HL-60/S4 treated with phorbol 12-myristate 13-acetate at 8.2 ng/mL for 4 days and 3 days (cell line): ENCODE data around the gene CXADR.
"Not testable (repeated sequence)": the region's sequence is repeated elsewhere in the genome, so short reads cannot be mapped to it uniquely, and the experiment has no call there.

ENCODE experiments used
- in situ Hi-C: fragments of 300-500 bp; cut with MboI; formaldehyde crosslinking; loops from 2 replicates; pipeline ENCODE4 v1.15.0; 2022; ENCODE audit warnings: low sequenced_read_pairs

The CXADR gene

GRCh38 chr21:17512253-17513213, at the start of gene CXADR:
Gene CXADR, plus strand, starts transcription at chr21:17513043. Its CDS starts 87 bp downstream, at chr21:17513130.
- in situ Hi-C loops: no loop called here

GRCh38 chr21:17466166-17466565, 46.7 kb upstream of the CXADR start:
- in situ Hi-C loops: no loop called here

DNA sequence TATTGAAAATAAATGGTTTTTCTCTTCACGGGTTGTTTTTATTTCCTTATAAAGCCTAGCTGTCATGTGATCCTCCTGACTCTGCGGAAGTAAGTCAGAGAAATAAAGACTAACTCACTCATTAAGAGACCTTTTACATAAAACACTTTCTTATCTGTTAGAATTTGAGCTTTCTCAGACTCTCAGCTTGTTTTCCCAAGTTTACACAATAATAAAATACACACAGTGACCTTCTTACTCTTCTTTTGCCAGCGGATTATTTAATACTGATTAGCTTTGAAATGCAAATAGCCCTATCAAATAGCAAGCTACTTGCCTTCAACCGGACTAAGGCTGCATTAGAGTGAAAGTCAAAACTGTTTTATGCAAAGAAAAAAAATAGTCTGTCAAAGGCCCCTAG, 45.5 kb upstream of the CXADR start:
- in situ Hi-C loops: no loop called here

DNA sequence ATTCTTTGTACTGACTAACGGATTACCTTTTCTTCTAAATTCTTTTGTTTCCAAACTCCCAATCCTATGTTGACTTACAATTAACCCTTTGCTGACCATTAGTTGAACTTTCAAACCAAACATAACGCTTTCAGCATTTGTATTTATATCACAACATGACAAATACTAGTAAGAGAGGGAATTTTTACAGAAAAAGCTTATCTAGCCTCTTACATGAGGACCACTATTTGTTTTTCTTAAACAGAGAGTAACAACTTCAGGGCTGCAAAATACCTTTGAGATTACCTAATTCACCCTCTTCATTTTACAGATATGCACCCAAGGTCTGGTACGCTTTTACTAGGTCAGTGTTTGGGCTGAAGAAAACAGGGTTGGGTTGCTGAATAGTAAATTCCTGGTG, 45.0 kb upstream of the CXADR start:
- in situ Hi-C loops: no loop called here

- in situ Hi-C loops: no loop called here
Observed at GRCh38 chr21:17468698-17469097, 44.1 kb upstream of the CXADR start.

- in situ Hi-C loops: no loop called here
Observed at GRCh38 chr21:17469727-17470126, 43.1 kb upstream of the CXADR start.

GRCh38 chr21:17472182-17472581, 40.7 kb upstream of the CXADR start:
- in situ Hi-C loops: no loop called here

DNA sequence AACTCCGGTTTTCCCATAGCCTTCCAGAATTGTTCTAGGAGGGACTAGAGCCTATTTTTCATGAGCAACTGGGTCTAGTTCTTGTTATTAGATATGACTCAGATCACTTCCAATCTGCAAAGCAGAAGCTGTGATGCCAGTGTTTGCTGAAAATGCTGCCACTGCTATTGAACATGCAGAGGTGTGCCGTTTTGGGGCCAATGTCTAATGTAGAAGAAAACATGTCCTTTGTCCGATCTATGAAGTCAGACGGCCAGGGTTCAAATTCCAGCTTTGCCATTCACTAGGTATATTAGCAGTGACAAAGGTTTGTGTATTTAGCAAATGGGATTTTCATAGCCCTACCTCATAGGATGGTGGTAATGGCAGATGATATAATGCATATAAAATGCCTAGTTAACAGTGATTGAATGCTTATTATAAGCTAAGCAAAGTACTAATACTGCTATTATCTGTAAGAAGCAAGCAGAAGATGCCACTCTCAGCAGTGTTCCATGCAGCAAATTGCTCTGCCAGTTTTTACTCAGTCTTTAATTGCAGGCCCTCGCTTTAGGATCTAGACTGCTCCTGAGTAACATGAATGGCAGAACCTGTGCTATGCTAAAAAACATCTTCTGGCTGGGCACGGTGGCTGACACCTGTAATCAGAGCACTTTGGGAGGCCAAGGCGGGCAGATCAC, 40.1 kb upstream of the CXADR start:
- in situ Hi-C loops: no loop called here

DNA sequence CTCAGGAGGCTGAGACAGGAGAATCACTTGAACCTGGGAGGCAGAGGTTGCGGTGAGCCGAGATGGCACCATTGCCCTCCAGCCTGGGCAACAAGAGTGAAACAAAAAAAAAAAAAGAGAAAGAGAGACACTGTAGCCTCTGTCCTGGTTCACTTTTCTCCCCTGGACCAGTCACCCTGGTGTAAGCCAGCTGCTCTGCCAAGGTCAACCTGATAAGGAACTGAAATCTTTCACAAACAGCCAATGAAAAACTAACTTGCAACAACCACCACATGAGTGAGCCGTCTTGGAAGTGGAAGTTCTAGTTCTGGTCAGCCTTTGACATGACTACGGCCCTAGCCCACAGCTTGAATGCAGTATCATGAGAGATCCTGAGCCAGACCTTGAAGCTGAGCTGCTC, 36.8 kb upstream of the CXADR start:
- in situ Hi-C loops: no loop called here

DNA sequence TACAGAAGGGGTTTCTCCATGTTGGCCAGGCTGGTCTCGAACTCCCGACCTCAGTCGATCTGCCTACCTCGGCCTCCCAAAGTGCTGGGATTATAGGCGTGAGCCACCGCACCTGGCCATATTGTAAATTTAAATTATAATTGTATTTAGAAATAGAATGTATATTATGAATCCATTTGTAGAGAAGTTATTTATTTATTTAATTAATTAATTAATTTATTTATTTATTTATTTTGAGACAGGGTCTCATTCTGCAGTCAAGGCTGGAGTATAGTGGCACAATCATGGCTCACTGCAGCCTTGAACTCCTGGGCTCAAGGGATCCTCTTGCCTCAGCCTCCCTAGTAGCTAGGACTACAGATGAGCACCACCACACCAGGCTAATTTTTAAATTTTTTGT, 34.7 kb upstream of the CXADR start:
- in situ Hi-C loops: not testable (repeated sequence)

GRCh38 chr21:17479606-17480005, 33.2 kb upstream of the CXADR start:
- in situ Hi-C loops: no loop called here

DNA sequence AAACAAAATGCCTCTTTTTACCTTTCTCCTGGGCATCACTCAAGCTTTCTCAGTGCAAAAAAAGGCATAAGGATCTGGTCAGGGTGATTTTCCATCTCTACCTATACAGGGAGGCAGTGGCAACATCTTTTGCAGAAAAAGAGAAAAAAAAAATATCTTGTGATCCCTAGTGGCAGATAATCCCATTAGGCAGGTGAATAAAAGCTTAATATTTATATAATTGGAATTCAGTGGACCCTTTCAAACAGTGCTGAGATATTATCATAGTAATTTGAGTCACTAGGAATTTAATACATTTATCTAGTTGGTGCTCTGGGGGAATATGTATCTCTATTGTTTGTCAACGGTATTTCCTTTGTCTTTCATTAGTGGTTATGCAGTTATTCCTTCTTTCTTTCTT, 29.9 kb upstream of the CXADR start:
- in situ Hi-C loops: no loop called here

DNA sequence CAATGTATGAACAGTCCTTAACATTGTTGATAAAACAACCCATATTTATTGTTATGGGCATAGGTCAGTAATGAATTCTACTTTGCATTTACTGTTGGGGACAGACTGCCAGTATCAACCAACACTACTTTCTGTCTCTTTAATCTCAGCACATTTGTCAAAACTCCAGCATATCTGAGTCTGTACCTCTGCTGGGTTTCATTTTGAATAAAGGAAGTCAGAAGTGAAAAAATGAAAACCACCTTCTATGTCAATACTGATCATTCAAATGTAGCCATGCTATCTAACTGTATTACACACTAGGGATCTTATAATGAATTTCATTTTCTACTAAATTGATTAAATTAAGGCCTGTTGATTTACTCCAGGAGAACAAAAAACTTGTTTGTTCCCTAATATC, 24.2 kb upstream of the CXADR start:
- in situ Hi-C loops: no loop called here

DNA sequence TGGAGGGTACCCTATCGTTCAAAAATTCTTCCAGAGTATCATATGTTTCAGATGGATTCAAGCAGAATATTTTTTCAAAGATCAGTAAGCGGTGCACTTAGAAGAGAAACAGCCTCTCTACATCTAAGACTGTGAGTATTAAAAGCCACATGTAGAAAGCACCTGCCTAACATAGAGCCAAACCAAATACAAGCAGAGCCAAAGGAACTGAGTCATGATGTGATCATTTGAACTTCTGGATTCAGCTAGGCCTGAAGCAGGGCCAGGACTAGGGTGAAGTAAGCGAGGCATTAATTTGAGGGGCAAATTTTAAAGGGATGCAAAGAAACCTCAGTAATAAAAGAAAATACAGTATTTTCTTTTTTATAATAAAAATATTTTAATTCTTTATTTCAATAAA, 23.3 kb upstream of the CXADR start:
- in situ Hi-C loops: not testable (repeated sequence)

DNA sequence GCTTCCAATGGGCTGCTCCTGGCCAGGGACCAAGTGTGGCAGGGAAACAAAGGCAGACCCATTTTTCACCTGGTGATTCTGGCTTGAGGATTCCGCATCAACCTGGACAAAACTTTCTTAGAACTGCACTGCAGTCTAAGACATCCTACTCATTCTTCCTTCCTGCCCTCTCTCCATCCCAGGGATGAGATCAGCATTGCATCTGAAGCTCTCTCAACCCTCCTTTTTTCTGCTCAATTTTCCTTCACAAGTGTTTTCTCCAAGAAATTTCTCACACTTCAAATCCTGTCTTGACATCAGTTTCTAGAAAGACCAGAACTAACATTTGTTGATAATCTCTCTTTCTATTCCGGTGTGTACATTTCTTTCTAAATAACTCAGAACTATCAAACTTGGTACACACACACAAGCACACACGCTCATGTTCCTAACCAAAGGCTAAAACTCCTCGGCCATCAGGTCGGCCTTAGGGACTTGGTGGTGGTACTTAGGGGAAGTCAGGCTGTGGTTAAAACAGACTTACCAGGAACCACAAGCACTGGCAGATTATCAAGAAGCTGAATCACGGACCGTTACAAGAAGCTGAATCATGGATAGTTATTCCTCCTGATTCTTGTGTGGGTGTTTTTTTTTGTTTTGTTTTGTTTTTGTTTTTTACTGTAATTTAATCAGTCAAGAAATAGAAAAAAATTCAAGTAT, 21.0 kb upstream of the CXADR start:
- in situ Hi-C loops: no loop called here

- in situ Hi-C loops: no loop called here
Observed at GRCh38 chr21:17492415-17493168, 20.3 kb upstream of the CXADR start.

DNA sequence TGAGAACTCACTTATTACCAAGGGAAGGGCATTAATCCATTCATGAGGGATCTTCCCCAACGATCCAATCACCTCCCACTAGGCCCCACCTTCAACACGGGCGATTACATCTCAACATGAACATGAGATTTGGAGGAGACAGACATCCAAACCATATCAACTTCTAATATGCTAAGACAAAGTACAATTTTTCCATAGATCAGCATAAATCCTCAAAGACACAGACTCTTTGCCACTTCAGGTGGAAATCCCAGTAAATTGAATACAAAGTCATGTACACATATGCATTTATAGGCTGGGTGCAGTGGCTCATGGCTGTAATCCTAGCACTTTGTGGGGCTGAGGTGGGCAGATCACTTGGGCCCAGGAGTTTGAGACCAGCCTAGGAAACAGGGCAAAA, 18.8 kb upstream of the CXADR start:
- in situ Hi-C loops: no loop called here

DNA sequence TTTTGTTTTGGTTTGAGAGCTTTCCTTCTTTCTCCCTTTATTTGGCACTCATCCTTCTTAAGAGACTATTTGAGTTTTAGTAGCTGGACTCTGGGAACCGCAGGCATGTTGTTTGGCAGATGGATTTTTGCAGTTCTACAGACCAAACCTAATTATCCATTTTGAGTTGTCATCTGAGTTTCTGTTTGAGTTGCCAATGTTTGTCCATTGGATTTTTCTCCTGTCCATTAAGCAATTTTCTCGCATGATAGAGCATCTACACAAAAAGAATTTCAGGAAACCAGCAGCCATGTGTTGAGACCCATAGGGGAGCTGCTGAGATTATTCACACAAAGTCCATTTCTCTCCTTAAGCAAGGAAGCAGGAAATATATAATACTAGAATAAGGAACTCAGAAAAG, 17.2 kb upstream of the CXADR start:
- in situ Hi-C loops: no loop called here

GRCh38 chr21:17497316-17497715, 15.5 kb upstream of the CXADR start:
- in situ Hi-C loops: no loop called here

DNA sequence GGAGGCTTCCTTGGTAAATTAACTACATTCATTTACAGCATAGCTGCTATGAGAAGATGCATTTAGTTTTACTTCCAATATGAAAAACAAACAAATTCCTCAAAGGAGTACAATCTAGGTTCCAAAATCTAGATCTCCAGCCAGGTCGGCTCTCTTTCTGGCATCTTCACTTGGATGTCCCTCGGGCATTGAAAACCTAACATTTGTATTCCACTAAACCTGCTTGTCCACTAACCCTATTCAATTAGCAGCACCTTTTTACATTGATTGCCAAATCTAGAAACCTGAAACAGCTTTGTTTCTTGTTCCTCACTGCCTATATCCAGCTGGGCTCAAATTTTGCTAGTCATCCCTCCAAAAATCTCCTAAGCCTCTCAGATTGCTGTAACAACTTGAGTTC, 14.3 kb upstream of the CXADR start:
- in situ Hi-C loops: no loop called here
